ENCODE results near the gene GNG10. TPM values are rescaled to one million over a fixed set of nuclear protein-coding genes. Genes with fewer than 3 reads are reported as not detected.
"Not testable (repeated sequence)": the region's sequence is repeated elsewhere in the genome, so short reads cannot be mapped to it uniquely, and the experiment has no call there.

The GNG10 gene
- total RNA-seq, result 10 to 100 TPM; 18.8 to 20.4 (median 20.2) TPM

- no peaks in the 10 kb centered on the region for H3K9me3 Mint-ChIP-seq
- DNase-seq (peak; percentile 60), ATAC-seq (peak; percentile 92 to 95)
- H3K4me3 Mint-ChIP-seq, result peak within 1 kb of the TSS; percentile 99
- peaks cover 5% of the 10 kb centered on the region for H3K36me3 Mint-ChIP-seq (ENCODE audit: insufficient read depth)
- H3K4me1 Mint-ChIP-seq (ENCODE audit: low read depth), result peaks cover 33% of the 10 kb centered on the region
- no peaks in the 10 kb centered on the region for H3K27me3 Mint-ChIP-seq (ENCODE audit: low read depth)
Observed at GRCh38 chr9:111661150-111661801, at the start of gene GNG10. GNG10 (plus strand) TSS chr9:111661605; CDS start chr9:111661635, 30 bp downstream.

- ATAC-seq (no peak), DNase-seq (no peak)
- Mint-ChIP-seq H3K4me3 (no peak overlapping the region), H3K36me3 (ENCODE audit: insufficient read depth) (no peaks in the 10 kb centered on the region), H3K9me3 (no peaks in the 10 kb centered on the region), H3K27me3 (ENCODE audit: low read depth) (peaks cover 40% of the 10 kb centered on the region), H3K4me1 (ENCODE audit: low read depth) (no peaks in the 10 kb centered on the region)
Observed at GRCh38 chr9:111613436-111614040, 47.9 kb upstream of the GNG10 start.

- ATAC-seq, result no peak
- DNase-seq, result no peak
- peaks cover 30% of the 10 kb centered on the region for H3K27me3 Mint-ChIP-seq (ENCODE audit: low read depth)
- no peaks in the 10 kb centered on the region for H3K36me3 Mint-ChIP-seq (ENCODE audit: insufficient read depth)
- no peaks in the 10 kb centered on the region for H3K4me1 Mint-ChIP-seq (ENCODE audit: low read depth)
- H3K4me3 Mint-ChIP-seq, result no peak overlapping the region
- H3K9me3 Mint-ChIP-seq, result no peaks in the 10 kb centered on the region
Observed at GRCh38 chr9:111615928-111616327, 45.5 kb upstream of the GNG10 start.

GRCh38 chr9:111617349-111617748 is 44.1 kb upstream of the GNG10 start:
- ATAC-seq; H3K36me3 Mint-ChIP-seq (ENCODE audit: insufficient read depth); H3K9me3 Mint-ChIP-seq; H3K4me1 Mint-ChIP-seq (ENCODE audit: low read depth); DNase-seq; H3K4me3 Mint-ChIP-seq: not testable (repeated sequence)
- H3K27me3 Mint-ChIP-seq (ENCODE audit: low read depth), result peaks cover 26% of the 10 kb centered on the region

- no peaks in the 10 kb centered on the region for H3K9me3 Mint-ChIP-seq
- ATAC-seq (peak in 1 of 2 donors; percentile 86), DNase-seq (no peak)
- no peaks in the 10 kb centered on the region for H3K36me3 Mint-ChIP-seq (ENCODE audit: insufficient read depth)
- peaks cover 10% of the 10 kb centered on the region for H3K27me3 Mint-ChIP-seq (ENCODE audit: low read depth)
- no peak overlapping the region for H3K4me3 Mint-ChIP-seq
- no peaks in the 10 kb centered on the region for H3K4me1 Mint-ChIP-seq (ENCODE audit: low read depth)
Observed at GRCh38 chr9:111621895-111622480, 39.4 kb upstream of the GNG10 start.

GRCh38 chr9:111622626-111623025 is 38.8 kb upstream of the GNG10 start:
- no peak overlapping the region for H3K4me3 Mint-ChIP-seq
- no peaks in the 10 kb centered on the region for H3K9me3 Mint-ChIP-seq
- no peak for ATAC-seq
- DNase-seq, result no peak
- H3K27me3 Mint-ChIP-seq (ENCODE audit: low read depth), result peaks cover 10% of the 10 kb centered on the region
- H3K36me3 Mint-ChIP-seq (ENCODE audit: insufficient read depth), result no peaks in the 10 kb centered on the region
- H3K4me1 Mint-ChIP-seq (ENCODE audit: low read depth), result no peaks in the 10 kb centered on the region

GRCh38 chr9:111627260-111627963 is 34.0 kb upstream of the GNG10 start:
- peaks cover 4% of the 10 kb centered on the region for H3K27me3 Mint-ChIP-seq (ENCODE audit: low read depth)
- H3K4me1 Mint-ChIP-seq (ENCODE audit: low read depth), result peaks cover 12% of the 10 kb centered on the region
- H3K9me3 Mint-ChIP-seq, result no peaks in the 10 kb centered on the region
- no peak overlapping the region for H3K4me3 Mint-ChIP-seq
- ATAC-seq (no peak), DNase-seq (no peak)
- no peaks in the 10 kb centered on the region for H3K36me3 Mint-ChIP-seq (ENCODE audit: insufficient read depth)

- DNase-seq, result no peak
- Mint-ChIP-seq H3K27me3 (ENCODE audit: low read depth) (no peaks in the 10 kb centered on the region), H3K9me3 (no peaks in the 10 kb centered on the region), H3K4me1 (ENCODE audit: low read depth) (peaks cover 22% of the 10 kb centered on the region), H3K36me3 (ENCODE audit: insufficient read depth) (peaks cover under 1% of the 10 kb centered on the region), H3K4me3 (no peak overlapping the region)
- no peak for ATAC-seq
Observed at GRCh38 chr9:111628411-111628810, 33.0 kb upstream of the GNG10 start.

GRCh38 chr9:111630182-111630963 is 31.0 kb upstream of the GNG10 start:
- no peak for DNase-seq

GRCh38 chr9:111630964-111631213 is 30.5 kb upstream of the GNG10 start:
- no peak for DNase-seq
- Mint-ChIP-seq H3K4me3 (peak overlapping the region; percentile 87), H3K9me3 (no peaks in the 10 kb centered on the region), H3K4me1 (ENCODE audit: low read depth) (peaks cover 40% of the 10 kb centered on the region), H3K36me3 (ENCODE audit: insufficient read depth) (peaks cover 9% of the 10 kb centered on the region), H3K27me3 (ENCODE audit: low read depth) (no peaks in the 10 kb centered on the region)
- ATAC-seq, result no peak

More at GRCh38 chr9:111630182-111630963, 31.0 kb upstream of the GNG10 start:
- Mint-ChIP-seq H3K27me3 (ENCODE audit: low read depth) (no peaks in the 10 kb centered on the region), H3K4me1 (ENCODE audit: low read depth) (peaks cover 38% of the 10 kb centered on the region), H3K4me3 (peak overlapping the region; percentile 87), H3K36me3 (ENCODE audit: insufficient read depth) (peaks cover 9% of the 10 kb centered on the region), H3K9me3 (no peaks in the 10 kb centered on the region)
- ATAC-seq, result peak; percentile 33 to 46

GRCh38 chr9:111631214-111631971 is 30.0 kb upstream of the GNG10 start, which contains the start of gene DNAJC25:
DNAJC25 (plus strand) TSS chr9:111631334; CDS start chr9:111631408, 74 bp downstream.
- no peaks in the 10 kb centered on the region for H3K27me3 Mint-ChIP-seq (ENCODE audit: low read depth)
- DNase-seq, result peak; percentile 93
- peaks cover 43% of the 10 kb centered on the region for H3K4me1 Mint-ChIP-seq (ENCODE audit: low read depth)
- H3K9me3 Mint-ChIP-seq, result no peaks in the 10 kb centered on the region
- peak; percentile 98 for ATAC-seq
- H3K4me3 Mint-ChIP-seq, result peak within 1 kb of the TSS; percentile 87
- peaks cover 9% of the 10 kb centered on the region for H3K36me3 Mint-ChIP-seq (ENCODE audit: insufficient read depth)

- Mint-ChIP-seq H3K4me3 (peak overlapping the region; percentile 87), H3K4me1 (ENCODE audit: low read depth) (peaks cover 43% of the 10 kb centered on the region), H3K36me3 (ENCODE audit: insufficient read depth) (peaks cover 9% of the 10 kb centered on the region), H3K9me3 (no peaks in the 10 kb centered on the region), H3K27me3 (ENCODE audit: low read depth) (no peaks in the 10 kb centered on the region)
- DNase-seq (no peak), ATAC-seq (no peak)
Observed at GRCh38 chr9:111632060-111632459, 29.3 kb upstream of the GNG10 start.

GRCh38 chr9:111632695-111633388 is 28.6 kb upstream of the GNG10 start:
- no peak for DNase-seq
- Mint-ChIP-seq H3K4me3 (peak overlapping the region; percentile 87), H3K4me1 (ENCODE audit: low read depth) (peaks cover 43% of the 10 kb centered on the region)

More at GRCh38 chr9:111632695-111633388, 28.6 kb upstream of the GNG10 start:
- H3K27me3 Mint-ChIP-seq (ENCODE audit: low read depth), result no peaks in the 10 kb centered on the region
- no peak for ATAC-seq
- H3K36me3 Mint-ChIP-seq (ENCODE audit: insufficient read depth), result peaks cover 9% of the 10 kb centered on the region
- no peaks in the 10 kb centered on the region for H3K9me3 Mint-ChIP-seq

Measured in activated T-cell treated with anti-CD3 and anti-CD28 coated beads, Interleukin-2, amount 50 U/mL, for 4 hours (primary cell).